Smooth muscle cell (in vitro differentiated cells): ENCODE measurements around the gene ELFN2. TPM values are rescaled to one million over a fixed set of nuclear protein-coding genes. Genes with fewer than 3 reads are reported as not detected.

Experiments
- DNase-seq: peaks from one replicate; lab custom pipeline; 2025; ENCODE audit not compliant: unreplicated experiment; lab: John Stamatoyannopoulos, UW
- H2AFZ ChIP-seq: fragments of 200-600 bp; sonication (generic); 2 replicates; pipeline ENCODE4 v1.6.0; 2016; ENCODE audit warnings: antibody characterized with exemption, low read depth, mild to moderate bottlenecking
- H3F3A ChIP-seq: fragments of 200-600 bp; sonication (generic); 2 replicates; pipeline ENCODE4 v1.6.0; 2017; ENCODE audit warnings: antibody characterized with exemption, low read depth
- H3K27ac ChIP-seq: fragments of 200-600 bp; sonication (generic); 2 replicates; pipeline ENCODE4 v1.5.1; 2016; ENCODE audit warnings: low read depth, mild to moderate bottlenecking
- H3K27me3 ChIP-seq: fragments of 200-600 bp; sonication (generic); 2 replicates; pipeline ENCODE4 v1.6.1; 2016; ENCODE audit warnings: low read depth, mild to moderate bottlenecking
- H3K36me3 ChIP-seq: fragments of 200-600 bp; sonication (generic); 2 replicates; pipeline ENCODE4 v1.5.1; 2016; ENCODE audit warnings: low read depth
- H3K4me1 ChIP-seq: fragments of 200-600 bp; sonication (generic); 2 replicates; pipeline ENCODE4 v1.5.1; 2016; ENCODE audit warnings: low read depth
- H3K4me2 ChIP-seq: fragments of 200-600 bp; sonication (generic); 2 replicates; pipeline ENCODE4 v1.6.0; 2016; ENCODE audit warnings: mild to moderate bottlenecking
- H3K4me3 ChIP-seq: fragments of 200-600 bp; sonication (generic); 2 replicates; pipeline ENCODE4 v1.5.1; 2016; ENCODE audit warnings: mild to moderate bottlenecking
- H3K79me2 ChIP-seq: fragments of 200-600 bp; sonication (generic); 2 replicates; pipeline ENCODE4 v1.6.0; 2016; ENCODE audit warnings: low read depth, mild to moderate bottlenecking
- H3K9ac ChIP-seq: fragments of 200-600 bp; sonication (generic); 2 replicates; pipeline ENCODE4 v1.6.0; 2016; ENCODE audit warnings: low read depth
- H3K9me3 ChIP-seq: fragments of 200-600 bp; sonication (generic); replicated peaks from 2 replicates; pipeline ENCODE4 v1.5.1; 2016; ENCODE audit warnings: low read depth
- H4K20me1 ChIP-seq: fragments of 200-600 bp; sonication (generic); 2 replicates; pipeline ENCODE4 v1.6.0; 2016; ENCODE audit warnings: low read depth
- CTCF ChIP-seq: fragments of 200-600 bp; sonication (generic); IDR thresholded peaks from 2 replicates; pipeline ENCODE4 v1.5.1; 2017; ENCODE audit warnings: borderline replicate concordance, mild to moderate bottlenecking, antibody characterized with exemption; ENCODE audit not compliant: insufficient read depth, poor library complexity, severe bottlenecking
- WGBS: methylation state at CpG from one replicate; pipeline ENCODE4 v1.1.7; 2016; ENCODE audit warnings: low lambda C conversion rate; 5-methylcytosine and 5-hydroxymethylcytosine counted together
- polyA plus RNA-seq: library from polyadenylated mRNA; unstranded; fragments of >200 nt; fragmentation: Nextera tagmentation; extraction: Ambion mirVana; gene quantifications from 2 replicates; pipeline ENCODE4 v1.2.1, GENCODE V29; 2016
- total RNA-seq: library from RNA; depleted of rRNA; stranded (reverse); fragments of >200 nt; gene quantifications from 2 replicates; pipeline ENCODE4 v1.2.3, GENCODE V29; 2014

ELFN2 gene
- total and polyA plus RNA-seq, 2 experiments from 2014 or later: 0.63 to 1.3 TPM

- Histone ChIP-seq H3K9ac (no peak overlapping the region), H2AFZ (no peak overlapping the region), H3K79me2 (no peaks in the 10 kb centered on the region), H3K27me3 (no peaks in the 10 kb centered on the region), H3K27ac (no peak overlapping the region), H3K4me1 (peaks cover 14% of the 10 kb centered on the region), H3K36me3 (no peaks in the 10 kb centered on the region), H3F3A (peaks cover 6% of the 10 kb centered on the region), H3K4me2 (no peak overlapping the region), H4K20me1 (no peaks in the 10 kb centered on the region), H3K4me3 (no peak overlapping the region), H3K9me3 (no peaks in the 10 kb centered on the region)
- TF ChIP-seq CTCF: no peak
- 97% methylated on average over 1 of the region's 1 CpG for WGBS
- DNase-seq: no peak
Measured at GRCh38 chr22:37451218-37451617, 23.9 kb upstream of the ELFN2 start.

GRCh38 chr22:37449331-37450001 lies 22.2 kb upstream of the ELFN2 start:
- no peak overlapping the region for H3K4me2 ChIP-seq
- H3F3A ChIP-seq: no peaks in the 10 kb centered on the region
- no peak overlapping the region for H2AFZ ChIP-seq
- H3K9ac ChIP-seq: no peak overlapping the region
- H3K36me3 ChIP-seq: no peaks in the 10 kb centered on the region
- no peak for TF ChIP-seq CTCF
- no peaks in the 10 kb centered on the region for H3K79me2 ChIP-seq
- no peak for DNase-seq
- H3K9me3 ChIP-seq: no peaks in the 10 kb centered on the region
- H3K4me1 ChIP-seq: peaks cover 4% of the 10 kb centered on the region
- H3K27ac ChIP-seq: no peak overlapping the region
- H3K27me3 ChIP-seq: no peaks in the 10 kb centered on the region
- H4K20me1 ChIP-seq: no peaks in the 10 kb centered on the region
- no peak overlapping the region for H3K4me3 ChIP-seq
- whole genome bisulfite sequencing: 82% methylated on average over 13 of the region's 15 CpGs

- Histone ChIP-seq H3F3A (no peaks in the 10 kb centered on the region), H3K4me2 (no peak overlapping the region), H3K9ac (no peak overlapping the region), H2AFZ (no peak overlapping the region), H3K79me2 (no peaks in the 10 kb centered on the region), H3K4me3 (no peak overlapping the region), H4K20me1 (no peaks in the 10 kb centered on the region), H3K27ac (no peak overlapping the region), H3K9me3 (no peaks in the 10 kb centered on the region), H3K36me3 (no peaks in the 10 kb centered on the region), H3K27me3 (no peaks in the 10 kb centered on the region), H3K4me1 (peaks cover 4% of the 10 kb centered on the region)
- WGBS: 87% methylated on average over 18 of the region's 18 CpGs
- no peak for DNase-seq
- TF ChIP-seq CTCF: no peak
Measured at GRCh38 chr22:37448516-37449127, 21.3 kb upstream of the ELFN2 start.

- Histone ChIP-seq H4K20me1 (no peaks in the 10 kb centered on the region), H3K27ac (no peak overlapping the region), H3K4me1 (peaks cover 4% of the 10 kb centered on the region), H3K36me3 (no peaks in the 10 kb centered on the region), H3F3A (no peaks in the 10 kb centered on the region), H3K27me3 (no peaks in the 10 kb centered on the region), H3K4me2 (no peak overlapping the region), H3K79me2 (no peaks in the 10 kb centered on the region), H3K4me3 (no peak overlapping the region), H3K9ac (no peak overlapping the region), H2AFZ (no peak overlapping the region), H3K9me3 (no peaks in the 10 kb centered on the region)
- no peak for DNase-seq
- whole genome bisulfite sequencing: 93% methylated on average over 9 of the region's 9 CpGs
- no peak for TF ChIP-seq CTCF
Measured at GRCh38 chr22:37445501-37445900, 18.2 kb upstream of the ELFN2 start.
